CD4-positive, alpha-beta memory T cell (primary cell): ENCODE data around the gene PDE6B. TPM values are rescaled to one million over a fixed set of nuclear protein-coding genes. Genes with fewer than 3 reads are reported as not detected.

Experiments used
- CTCF ChIA-PET: fragments of 350-600 bp; sonication (Branson Sonifier 250); formaldehyde crosslinking; loops from one replicate; lab custom pipeline; 2021; ENCODE audit warnings: inconsistent platforms; ENCODE audit not compliant: partially characterized antibody; lab: Charles Lee
- POLR2A ChIA-PET: fragments of 350-600 bp; sonication (Branson Sonifier 250); formaldehyde crosslinking; loops from one replicate; lab custom pipeline; 2021; ENCODE audit not compliant: partially characterized antibody; lab: Charles Lee
- DNase-seq, 5 donors: peaks; one replicate each; pipeline versions ENCODE4 v3.0.0 to v3.0.0-alpha.2; 2020 to 2022; ENCODE audit warnings: mixed read lengths in 1 of 5
- H3K27ac ChIP-seq: one replicate; pipeline ENCODE4 v1.7.0; 2013; ENCODE audit warnings: low read depth, low read length
- H3K27me3 ChIP-seq: 2 replicates; pipeline ENCODE4 v1.7.0; 2013; ENCODE audit warnings: mild to moderate bottlenecking, low read length, moderate library complexity; ENCODE audit not compliant: insufficient read depth
- H3K36me3 ChIP-seq: 2 replicates; pipeline ENCODE4 v1.7.0; 2013; ENCODE audit warnings: mild to moderate bottlenecking, low read length, moderate library complexity; ENCODE audit not compliant: insufficient read depth
- H3K4me1 ChIP-seq: 2 replicates; pipeline ENCODE4 v1.7.0; 2013; ENCODE audit warnings: mild to moderate bottlenecking, low read length, moderate library complexity; ENCODE audit not compliant: insufficient read depth
- H3K4me3 ChIP-seq, 2 donors: one replicate each; pipeline ENCODE4 v1.7.0; 2013; ENCODE audit warnings: low read length in 2 of 2, mild to moderate bottlenecking in 1 of 2
- H3K9me3 ChIP-seq, 2 donors: one replicate each; pipeline ENCODE4 v1.7.0; 2013; ENCODE audit warnings: low read length in 2 of 2, control low read depth in 1 of 2; ENCODE audit not compliant: control insufficient read depth in 1 of 2
- H3K27ac Mint-ChIP-seq, 7 donors: one replicate each; pipeline ENCODE4 v1.8.0; 2020 to 2021; ENCODE audit warnings: mixed read lengths in 7 of 7, mild to moderate bottlenecking in 6 of 7, inconsistent platforms in 3 of 7, moderate library complexity in 3 of 7
- H3K27me3 Mint-ChIP-seq, 2 donors: one replicate each; pipeline ENCODE4 v1.8.0; 2020 to 2021; ENCODE audit warnings: mixed read lengths in 2 of 2
- H3K36me3 Mint-ChIP-seq, 2 donors: one replicate each; pipeline ENCODE4 v1.8.0; 2020 to 2021; ENCODE audit warnings: mixed read lengths in 2 of 2, inconsistent platforms in 1 of 2, mild to moderate bottlenecking in 1 of 2
- H3K4me1 Mint-ChIP-seq, 4 donors: one replicate each; pipeline ENCODE4 v1.8.0; 2020 to 2021; ENCODE audit warnings: mixed read lengths in 4 of 4, mild to moderate bottlenecking in 1 of 4
- H3K4me3 Mint-ChIP-seq, 8 donors: one replicate each; pipeline ENCODE4 v1.8.0; 2020 to 2021; ENCODE audit warnings: mixed read lengths in 8 of 8, mild to moderate bottlenecking in 7 of 8, moderate library complexity in 6 of 8, inconsistent platforms in 3 of 8
- H3K9me3 Mint-ChIP-seq, 8 donors: one replicate each; pipeline ENCODE4 v1.8.0; 2020 to 2021; ENCODE audit warnings: mixed read lengths in 8 of 8, mild to moderate bottlenecking in 5 of 8, inconsistent platforms in 3 of 8, moderate library complexity in 1 of 8
- intact Hi-C: fragments of 100-400 bp; cut with micrococcal nuclease; formaldehyde crosslinking; loops from one replicate; pipeline ENCODE4 v1.15.1; 2023
- polyA plus RNA-seq, 2 donors: library from polyadenylated mRNA; unstranded; fragments of 300-500 nt; fragmentation: Illumina TruSeq; gene quantifications; one replicate each; pipeline ENCODE4 v1.2.3, GENCODE V29; 2021
- total RNA-seq, 2 experiments: library from RNA; stranded (reverse); gene quantifications; one replicate each; pipeline ENCODE4 v1.2.3, GENCODE V29; 2021

Gene PDE6B
- total and polyA plus RNA-seq, 4 experiments from 2014 or later: 15.3 to 17.6 (median 15.7) TPM

DNA sequence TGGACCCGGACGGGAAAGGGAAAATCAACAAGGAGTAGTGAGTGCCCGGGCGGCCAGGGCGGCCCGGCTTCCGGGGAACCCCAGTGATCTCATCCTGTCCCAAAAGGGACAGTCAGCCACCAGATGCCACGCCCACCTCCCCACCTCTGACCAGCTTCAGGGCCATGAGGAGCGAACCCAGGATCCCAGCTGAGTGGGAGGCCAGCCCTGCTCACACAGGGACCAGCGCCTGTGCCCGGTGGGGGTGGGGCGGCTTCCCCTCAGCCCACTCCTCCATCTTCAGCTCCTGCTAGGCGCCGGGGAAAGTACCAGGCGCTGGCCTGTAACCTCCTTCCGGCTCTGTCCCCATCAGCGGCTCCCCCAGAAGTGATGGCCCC lies 55.2 kb downstream of the PDE6B start:
- H3K4me1 Mint-ChIP-seq: peaks cover 2 to 20% (median 10%) of the 10 kb centered on the region in 4 donors
- intact Hi-C loops: no loop called here
- ChIA-PET CTCF (no interaction called here), POLR2A (interaction anchor here (0.8 to 1.6 kb wide), 4 partner anchors 8 to 1176 kb away, joined by 3 to 5 read pairs (median 3); partner anchors contain the start of genes GAK and TMEM175)
- Histone ChIP-seq H3K27me3 (no peaks in the 10 kb centered on the region), H3K4me1 (peaks cover 14% of the 10 kb centered on the region), H3K4me3 (no peak overlapping the region), H3K36me3 (no peaks in the 10 kb centered on the region), H3K9me3 (no peaks in the 10 kb centered on the region), H3K27ac (peak overlapping the region; percentile 21)
- peaks cover 0 to 3% of the 10 kb centered on the region in 2 donors for H3K27me3 Mint-ChIP-seq
- no peaks in the 10 kb centered on the region for H3K36me3 Mint-ChIP-seq
- DNase-seq: peak in 2 of 5 donors; percentile 26 to 43
- peak overlapping the region in 4 of 7 donors; percentile 29 to 60 (median 42) for H3K27ac Mint-ChIP-seq
- peaks cover 0 to 2% (median 0%) of the 10 kb centered on the region in 8 donors for H3K9me3 Mint-ChIP-seq
- peak overlapping the region; percentile 29 to 70 (median 56) for H3K4me3 Mint-ChIP-seq

DNA sequence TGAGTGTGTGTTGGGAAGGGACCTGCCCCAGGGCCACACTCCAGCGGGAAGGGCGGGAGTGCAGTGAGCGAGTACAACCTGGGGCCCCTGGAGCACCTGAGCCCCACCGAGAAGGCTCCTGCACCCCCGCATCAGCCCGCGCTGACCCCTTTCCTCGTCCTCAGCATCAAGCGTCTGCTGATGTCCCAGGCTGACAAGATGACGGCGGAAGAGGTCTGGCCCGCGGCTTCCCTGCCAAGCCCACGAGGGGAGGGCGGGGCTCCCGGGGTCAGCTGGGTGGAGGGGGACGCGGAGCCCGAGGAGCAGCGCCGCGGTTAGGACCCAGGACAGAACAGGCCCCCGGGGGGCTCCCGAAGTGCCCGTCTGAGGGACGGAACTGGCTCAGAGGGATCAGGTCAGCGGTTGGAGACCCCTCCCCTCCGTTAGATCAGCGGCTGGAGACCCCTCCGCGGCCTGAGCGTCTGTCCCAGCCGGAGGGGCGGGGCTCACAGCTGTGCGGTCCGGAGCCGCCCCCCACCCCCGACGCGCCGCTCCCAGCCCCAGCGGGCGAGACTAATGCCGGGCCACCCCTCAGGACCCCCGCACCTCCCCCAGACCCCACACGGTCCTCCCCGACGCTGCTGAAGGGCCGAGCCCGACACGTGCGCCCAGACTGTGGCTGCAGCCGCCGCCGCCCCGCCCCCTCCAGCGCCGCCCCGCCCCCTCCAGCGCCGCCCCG lies 55.7 kb downstream of the PDE6B start:
- H3K27ac Mint-ChIP-seq: peak overlapping the region in 3 of 7 donors; percentile 56 to 62 (median 60)
- CTCF ChIA-PET: no interaction called here
- Histone ChIP-seq H3K4me1 (peaks cover 13% of the 10 kb centered on the region), H3K27ac (peak overlapping the region; percentile 21), H3K36me3 (no peaks in the 10 kb centered on the region), H3K4me3 (peak overlapping the region in 1 of 2 donors; percentile 45), H3K9me3 (no peaks in the 10 kb centered on the region), H3K27me3 (no peaks in the 10 kb centered on the region)
- H3K4me3 Mint-ChIP-seq: peak overlapping the region; percentile 29 to 70 (median 54)
- peaks cover 2 to 20% (median 10%) of the 10 kb centered on the region in 4 donors for H3K4me1 Mint-ChIP-seq
- intact Hi-C loops: no loop called here
- peaks cover 0 to 2% (median 0%) of the 10 kb centered on the region in 8 donors for H3K9me3 Mint-ChIP-seq
- H3K27me3 Mint-ChIP-seq: peaks cover 0 to 3% of the 10 kb centered on the region in 2 donors
- no peaks in the 10 kb centered on the region for H3K36me3 Mint-ChIP-seq
- peak in 4 of 5 donors; percentile 44 to 51 (median 50) for DNase-seq
- POLR2A ChIA-PET: interaction anchor here (1.0 to 1.6 kb wide), 2 partner anchors 9 to 251 kb away, joined by 3 to 5 read pairs; partner anchors contain the start of genes GAK and TMEM175

DNA sequence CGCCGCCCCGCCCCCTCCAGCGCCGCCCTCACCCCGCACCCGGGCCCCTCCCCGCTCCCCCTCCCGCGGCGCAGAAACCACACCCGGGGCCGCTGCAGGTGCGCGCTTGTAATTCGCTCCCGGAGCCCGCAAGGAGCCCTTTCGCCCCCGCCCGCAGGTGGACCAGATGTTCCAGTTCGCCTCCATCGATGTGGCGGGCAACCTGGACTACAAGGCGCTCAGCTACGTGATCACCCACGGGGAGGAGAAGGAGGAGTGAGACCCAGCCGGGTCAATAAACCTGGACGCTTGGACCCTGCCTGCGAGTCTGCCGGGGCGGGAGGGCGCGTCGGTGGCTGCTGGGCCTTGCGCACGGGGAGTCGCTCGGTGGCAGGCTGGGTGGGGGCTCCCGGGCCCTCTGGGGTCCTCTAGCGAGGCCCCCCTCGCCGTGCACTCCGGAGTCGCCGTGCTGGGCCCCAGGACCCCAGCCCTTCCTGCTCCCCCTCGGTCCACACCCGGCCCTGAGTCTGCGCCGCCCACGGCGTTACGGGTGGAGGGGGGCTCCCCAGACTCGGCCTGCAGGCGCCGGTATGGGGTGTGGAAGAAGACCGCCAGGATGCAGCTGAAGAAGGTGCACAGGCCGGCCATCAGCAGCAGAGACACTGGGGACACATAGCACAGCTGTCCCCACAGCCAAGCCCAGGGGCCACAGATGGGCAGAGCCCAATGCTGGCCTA lies 56.5 kb downstream of the PDE6B start:
- H3K4me3 ChIP-seq: no peak overlapping the region
- DNase-seq: peak; percentile 39 to 60 (median 49)
- H3K4me1 Mint-ChIP-seq: peaks cover 2 to 20% (median 10%) of the 10 kb centered on the region in 4 donors
- intact Hi-C loops: no loop called here
- peaks cover 0 to 3% of the 10 kb centered on the region in 2 donors for H3K27me3 Mint-ChIP-seq
- no peaks in the 10 kb centered on the region for H3K9me3 ChIP-seq
- peak overlapping the region in 2 of 8 donors; percentile 59 to 69 for H3K4me3 Mint-ChIP-seq
- no peaks in the 10 kb centered on the region for H3K27me3 ChIP-seq
- ChIA-PET CTCF (no interaction called here), POLR2A (no interaction called here)
- no peak overlapping the region for H3K27ac ChIP-seq
- H3K36me3 Mint-ChIP-seq: no peaks in the 10 kb centered on the region
- no peak overlapping the region for H3K27ac Mint-ChIP-seq
- H3K9me3 Mint-ChIP-seq: peaks cover 0 to 2% (median 0%) of the 10 kb centered on the region in 8 donors
- peaks cover 13% of the 10 kb centered on the region for H3K4me1 ChIP-seq
- H3K36me3 ChIP-seq: no peaks in the 10 kb centered on the region

DNA sequence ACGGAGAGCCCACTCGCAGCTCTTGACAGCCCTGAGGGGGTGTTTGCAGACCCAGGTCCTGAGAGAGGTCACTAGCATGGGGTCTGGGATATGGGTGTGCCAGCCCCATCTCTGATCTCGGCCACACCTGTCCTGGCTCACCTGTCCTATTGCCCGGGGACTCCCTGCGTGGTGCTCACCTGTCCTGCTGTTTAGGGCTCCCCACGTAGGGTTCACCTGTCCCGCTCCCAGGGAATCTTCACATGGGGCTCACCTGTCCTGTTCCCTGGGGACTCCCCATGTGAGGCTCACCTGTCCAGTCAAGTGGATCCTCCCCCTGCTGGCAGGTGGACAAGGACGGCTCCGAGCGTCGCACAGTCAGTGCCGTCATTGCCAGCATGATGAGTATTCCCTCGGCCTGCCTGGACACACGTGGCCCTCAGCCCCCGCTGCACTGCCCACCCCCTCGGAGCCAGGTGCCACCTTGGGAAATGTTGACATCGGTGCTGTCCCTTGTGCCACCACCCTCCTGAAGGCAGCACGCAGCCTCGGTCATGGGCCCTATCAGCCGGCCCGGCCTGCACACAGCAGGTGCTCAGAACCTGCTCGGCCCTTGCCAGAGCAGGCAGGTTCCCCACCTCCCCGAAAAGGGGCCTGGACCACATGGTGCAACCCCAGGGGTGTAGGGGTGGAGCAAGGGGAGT lies 57.3 kb downstream of the PDE6B start:
- Histone ChIP-seq H3K4me1 (peaks cover 13% of the 10 kb centered on the region), H3K27me3 (no peaks in the 10 kb centered on the region), H3K36me3 (no peaks in the 10 kb centered on the region), H3K27ac (no peak overlapping the region), H3K4me3 (no peak overlapping the region), H3K9me3 (no peaks in the 10 kb centered on the region)
- Mint-ChIP-seq H3K36me3 (no peaks in the 10 kb centered on the region), H3K27me3 (peaks cover 0 to 5% of the 10 kb centered on the region in 2 donors), H3K27ac (peak overlapping the region in 1 of 7 donors; percentile 63), H3K4me1 (peaks cover 2 to 21% (median 10%) of the 10 kb centered on the region in 4 donors), H3K4me3 (peak overlapping the region in 5 of 8 donors; percentile 10 to 67 (median 53)), H3K9me3 (peaks cover 0 to 2% (median 0%) of the 10 kb centered on the region in 8 donors)
- CTCF ChIA-PET: no interaction called here
- DNase-seq: peak in 1 of 5 donors; percentile 19
- POLR2A ChIA-PET: interaction anchor here (1.5 kb wide), 1 partner anchor 8 kb away, joined by 7 read pairs; the partner anchor contains the start of gene MYL5
- intact Hi-C loops: no loop called here

DNA sequence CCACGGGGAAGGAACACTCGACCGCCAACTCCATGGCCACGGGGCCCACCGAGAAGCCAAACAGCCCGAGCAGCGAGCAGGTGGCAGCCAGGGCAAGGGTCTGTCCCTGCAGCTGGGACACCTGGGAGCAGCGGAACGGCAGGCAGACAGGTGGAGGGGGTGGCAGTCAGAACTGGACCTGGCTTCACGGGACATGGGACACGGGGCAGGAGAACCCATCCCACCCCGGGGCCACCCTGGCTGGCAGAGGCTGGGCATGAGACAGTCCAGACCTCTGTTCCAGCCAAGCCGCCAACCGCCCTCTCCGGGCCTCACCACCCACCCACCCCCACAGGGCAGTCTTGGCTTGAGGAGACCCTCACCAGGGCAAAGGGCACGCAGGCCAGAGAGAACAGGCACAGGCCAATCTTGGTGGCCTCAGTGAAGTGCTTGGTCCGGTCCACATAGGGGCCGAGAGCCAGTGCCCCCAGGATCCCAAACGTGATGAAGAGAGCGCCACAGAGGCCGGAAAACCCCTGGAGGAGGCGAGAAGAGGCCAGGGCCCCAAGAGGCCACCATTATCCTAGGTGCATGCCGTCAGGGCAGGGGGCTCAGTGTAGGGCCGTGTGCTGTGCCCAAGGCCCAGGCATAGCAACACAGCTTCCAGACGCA lies 58.0 kb downstream of the PDE6B start:
- H3K27ac ChIP-seq: no peak overlapping the region
- H3K36me3 Mint-ChIP-seq: no peaks in the 10 kb centered on the region
- H3K4me3 ChIP-seq: no peak overlapping the region
- peaks cover 0 to 19% (median 11%) of the 10 kb centered on the region in 4 donors for H3K4me1 Mint-ChIP-seq
- H3K4me1 ChIP-seq: peaks cover 14% of the 10 kb centered on the region
- H3K4me3 Mint-ChIP-seq: no peak overlapping the region
- no peaks in the 10 kb centered on the region for H3K27me3 ChIP-seq
- DNase-seq: peak in 1 of 5 donors; percentile 45
- no peaks in the 10 kb centered on the region for H3K36me3 ChIP-seq
- H3K27me3 Mint-ChIP-seq: peaks cover 0 to 8% of the 10 kb centered on the region in 2 donors
- ChIA-PET CTCF (interaction anchor here (0.7 kb wide), 1 partner anchor 17 kb away, joined by 3 read pairs; no protein-coding TSS in a partner anchor), POLR2A (interaction anchor here (1.5 kb wide), 1 partner anchor 9 kb away, joined by 7 read pairs; the partner anchor contains the start of gene MYL5)
- no peak overlapping the region for H3K27ac Mint-ChIP-seq
- intact Hi-C loops: no loop called here
- H3K9me3 Mint-ChIP-seq: peaks cover 0 to 2% (median 0%) of the 10 kb centered on the region in 8 donors
- no peaks in the 10 kb centered on the region for H3K9me3 ChIP-seq

DNA sequence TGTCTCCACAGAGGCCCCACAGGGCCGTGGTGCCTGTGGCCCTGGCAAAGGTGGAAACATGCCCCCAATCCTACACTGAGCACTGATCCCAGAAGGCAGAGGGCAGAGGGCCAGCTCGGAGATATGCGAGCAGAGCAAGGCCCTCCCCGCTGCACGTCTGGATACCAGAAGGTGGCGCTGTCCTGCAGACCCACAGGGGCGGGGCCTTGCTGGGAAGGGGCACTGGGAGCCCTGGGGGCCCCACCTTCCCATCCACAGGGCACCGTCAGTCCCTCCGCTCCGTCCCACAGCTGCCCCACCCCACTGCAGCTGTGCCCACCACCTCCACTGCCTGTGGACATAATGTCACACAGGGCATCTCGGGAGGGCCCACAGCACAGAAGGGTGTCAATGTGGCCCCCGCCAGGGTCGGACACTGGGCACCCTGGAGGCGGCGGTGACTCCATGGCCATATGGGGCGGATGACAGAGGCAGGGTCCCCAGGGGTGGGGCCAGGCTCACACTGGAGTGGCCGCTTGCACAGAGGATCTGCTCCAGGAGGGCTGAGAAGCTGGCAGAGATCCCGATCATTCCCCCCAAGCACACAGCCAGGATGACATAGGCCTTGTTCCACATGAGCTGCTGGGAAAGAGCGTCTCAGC lies 58.7 kb downstream of the PDE6B start:
- H3K4me1 Mint-ChIP-seq: peaks cover 0 to 19% (median 11%) of the 10 kb centered on the region in 4 donors
- H3K4me3 Mint-ChIP-seq: no peak overlapping the region
- DNase-seq: peak in 2 of 5 donors; percentile 37 to 42
- H3K9me3 Mint-ChIP-seq: peaks cover 0 to 2% (median 0%) of the 10 kb centered on the region in 8 donors
- Histone ChIP-seq H3K4me1 (peaks cover 19% of the 10 kb centered on the region), H3K36me3 (no peaks in the 10 kb centered on the region), H3K9me3 (no peaks in the 10 kb centered on the region), H3K27ac (no peak overlapping the region), H3K4me3 (no peak overlapping the region), H3K27me3 (no peaks in the 10 kb centered on the region)
- peaks cover 0 to 8% of the 10 kb centered on the region in 2 donors for H3K27me3 Mint-ChIP-seq
- POLR2A ChIA-PET: interaction anchor here (1.5 kb wide), 1 partner anchor 9 kb away, joined by 7 read pairs; the partner anchor contains the start of gene MYL5
- intact Hi-C loops: no loop called here
- H3K36me3 Mint-ChIP-seq: no peaks in the 10 kb centered on the region
- CTCF ChIA-PET: interaction anchor here (0.7 kb wide), 1 partner anchor 18 kb away, joined by 3 read pairs; no protein-coding TSS in a partner anchor
- no peak overlapping the region for H3K27ac Mint-ChIP-seq
